OCI-LY7 (cell line): Measurements from ENCODE around the gene KCNK16. TPM values are rescaled to one million over a fixed set of nuclear protein-coding genes. Genes with fewer than 3 reads are reported as not detected.

Experiments
- BruUV-seq: library from RNA; stranded (reverse); fragments of 400-500 nt; replicated peaks from 2 replicates; lab custom pipeline; 2021; lab: Mats Ljungman, UMichigan
- CTCF ChIA-PET: fragments of 300-600 bp; sonication (Branson Sonifier 250); formaldehyde crosslinking; loops from one replicate; lab custom pipeline; 2022; ENCODE audit warnings: antibody characterized with exemption; ENCODE audit not compliant: unreplicated experiment; lab: Charles Lee
- POLR2A ChIA-PET: fragments of 300-600 bp; sonication (Branson Sonifier 250); formaldehyde crosslinking; loops from one replicate; lab custom pipeline; 2022; ENCODE audit warnings: antibody characterized with exemption; lab: Charles Lee
- DNase-seq: peaks from one replicate; pipeline ENCODE4 v3.0.0-alpha.2; 2015; ENCODE audit warnings: low spot score
- H2AFZ ChIP-seq: fragments of 200-600 bp; sonication (generic), shearing (Covaris generic); 2 replicates; pipeline ENCODE4 v1.6.1; 2014; ENCODE audit warnings: mild to moderate bottlenecking, antibody characterized with exemption, low read length, moderate library complexity
- H3K27ac ChIP-seq: fragments of 200-600 bp; sonication (generic); 2 replicates; pipeline ENCODE4 v1.5.1; 2014; ENCODE audit warnings: mixed run types, low read depth, mild to moderate bottlenecking, moderate library complexity, low read length, inconsistent platforms; ENCODE audit not compliant: poor library complexity, severe bottlenecking
- H3K36me3 ChIP-seq: fragments of 200-600 bp; sonication (generic); 2 replicates; pipeline ENCODE4 v1.6.1; 2014; ENCODE audit warnings: mild to moderate bottlenecking, antibody characterized with exemption, low read length, moderate library complexity, mixed read lengths; ENCODE audit not compliant: insufficient read depth
- H3K4me1 ChIP-seq: fragments of 200-600 bp; sonication (generic); 2 replicates; pipeline ENCODE4 v1.5.1; 2014; ENCODE audit warnings: mild to moderate bottlenecking, low read length; ENCODE audit not compliant: insufficient read depth, poor library complexity, severe bottlenecking
- H3K4me2 ChIP-seq: fragments of 200-600 bp; sonication (generic); 2 replicates; pipeline ENCODE4 v1.6.1; 2014; ENCODE audit warnings: mild to moderate bottlenecking, low read length
- H3K4me3 ChIP-seq: fragments of 200-600 bp; sonication (generic); 2 replicates; pipeline ENCODE4 v1.5.1; 2014; ENCODE audit warnings: mild to moderate bottlenecking, low read depth, low read length; ENCODE audit not compliant: poor library complexity, severe bottlenecking
- H3K79me2 ChIP-seq: fragments of 200-600 bp; sonication (generic); 2 replicates; pipeline ENCODE4 v1.6.1; 2016; ENCODE audit warnings: low read depth, mild to moderate bottlenecking, low read length, moderate library complexity, mixed read lengths; ENCODE audit not compliant: insufficient read depth
- H3K9me2 ChIP-seq: fragments of 200-600 bp; sonication (generic); 2 replicates; pipeline ENCODE4 v1.6.1; 2016; ENCODE audit warnings: mild to moderate bottlenecking, low read length, mixed read lengths; ENCODE audit not compliant: insufficient read depth
- H3K9me3 ChIP-seq: fragments of 200-600 bp; sonication (generic); 2 replicates; pipeline ENCODE4 v1.6.1; 2014; ENCODE audit warnings: mild to moderate bottlenecking, mixed run types, low read length, mixed read lengths
- H4K20me1 ChIP-seq: fragments of 200-600 bp; sonication (generic); 2 replicates; pipeline ENCODE4 v1.6.1; 2014; ENCODE audit warnings: mild to moderate bottlenecking, antibody characterized with exemption, low read length, moderate library complexity, mixed read lengths; ENCODE audit not compliant: insufficient read depth
- EZH2phosphoT487 ChIP-seq: fragments of 200-600 bp; sonication (generic); IDR thresholded peaks from 2 replicates; pipeline ENCODE4 v1.6.1; 2018; ENCODE audit warnings: low read depth, borderline replicate concordance, mild to moderate bottlenecking, mixed run types, antibody characterized with exemption, low read length, moderate library complexity, mixed read lengths
- intact Hi-C: fragments of 100-400 bp; cut with micrococcal nuclease; formaldehyde crosslinking; loops from one replicate; pipeline ENCODE4 v1.10.0; 2022; ENCODE audit not compliant: unreplicated experiment
- total RNA-seq, 2 experiments: library from RNA; depleted of rRNA in 1 of 2; stranded (reverse); fragments of >200 nt in 1 of 2; shearing (Covaris generic) in 1 of 2; gene quantifications; 2 replicates each; pipeline ENCODE4 v1.2.3, GENCODE V29; 2014 to 2022
- TF ChIP-seq, protein P1 (sequence below): fragments of 200-600 bp; sonication (generic); conservative IDR thresholded peaks from 2 replicates; pipeline ENCODE4 v1.5.1; 2014; ENCODE audit warnings: mild to moderate bottlenecking, antibody characterized with exemption, low read length, moderate library complexity, mixed read lengths

Gene KCNK16
- total RNA-seq, 2 experiments from 2014 or later = not detected

DNA sequence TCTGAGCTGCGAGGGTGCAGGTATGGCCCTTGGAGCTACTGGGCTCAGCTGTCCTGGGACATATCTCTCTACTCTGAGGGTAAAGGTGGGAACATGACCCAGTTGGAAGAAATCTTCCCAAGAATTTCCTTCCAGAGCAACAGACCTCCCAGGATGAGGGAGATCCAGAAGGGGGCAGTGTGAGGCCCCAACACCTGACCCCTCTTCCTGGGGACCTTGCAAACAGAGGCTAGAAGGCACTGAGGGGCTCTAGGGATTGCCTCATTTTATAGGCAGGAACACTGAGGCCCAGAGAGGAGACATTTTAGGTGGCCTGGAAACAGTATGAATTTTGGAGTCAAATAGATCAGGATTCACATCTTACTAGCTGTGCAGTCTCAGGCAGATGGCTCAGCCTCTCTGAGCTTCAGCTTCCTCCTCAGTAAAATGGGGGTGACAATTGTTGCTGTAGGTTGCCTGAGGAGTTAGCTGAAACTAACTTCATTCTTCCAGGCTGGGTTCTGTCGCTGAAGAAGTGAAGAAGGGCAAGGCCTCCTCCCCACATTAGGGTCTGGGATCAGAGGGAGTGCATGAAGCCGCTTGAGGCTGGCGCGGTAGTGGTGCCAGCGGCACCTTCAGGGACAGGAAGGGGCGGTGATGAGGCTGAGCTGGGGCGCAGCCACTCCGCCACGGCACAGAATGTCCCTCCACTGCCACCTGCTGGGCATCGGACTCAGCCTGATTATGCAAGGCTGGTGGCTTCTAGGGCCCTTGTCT lies 19.7 kb downstream of the KCNK16 start:
- Histone ChIP-seq H3K9me2 (no peaks in the 10 kb centered on the region), H3K4me3 (no peak overlapping the region), H3K9me3 (no peaks in the 10 kb centered on the region), H3K27ac (no peak overlapping the region), H4K20me1 (no peaks in the 10 kb centered on the region), H2AFZ (peak overlapping the region; percentile 68), H3K79me2 (no peaks in the 10 kb centered on the region), H3K36me3 (no peaks in the 10 kb centered on the region), H3K4me2 (peak overlapping the region; percentile 37; the same call in 1 of the 2 replicates), H3K4me1 (no peaks in the 10 kb centered on the region)
- no TSS peak for BruUV-seq
- POLR2A ChIA-PET = no interaction called here
- DNase-seq = peak; percentile 71
- CTCF ChIA-PET = interaction anchor here (0.5 kb wide), 2 partner anchors 25 to 44 kb away, joined by 3 to 4 read pairs; no protein-coding TSS in a partner anchor
- TF ChIP-seq EZH2phosphoT487 = no peak
- TF ChIP-seq, protein P1, sequence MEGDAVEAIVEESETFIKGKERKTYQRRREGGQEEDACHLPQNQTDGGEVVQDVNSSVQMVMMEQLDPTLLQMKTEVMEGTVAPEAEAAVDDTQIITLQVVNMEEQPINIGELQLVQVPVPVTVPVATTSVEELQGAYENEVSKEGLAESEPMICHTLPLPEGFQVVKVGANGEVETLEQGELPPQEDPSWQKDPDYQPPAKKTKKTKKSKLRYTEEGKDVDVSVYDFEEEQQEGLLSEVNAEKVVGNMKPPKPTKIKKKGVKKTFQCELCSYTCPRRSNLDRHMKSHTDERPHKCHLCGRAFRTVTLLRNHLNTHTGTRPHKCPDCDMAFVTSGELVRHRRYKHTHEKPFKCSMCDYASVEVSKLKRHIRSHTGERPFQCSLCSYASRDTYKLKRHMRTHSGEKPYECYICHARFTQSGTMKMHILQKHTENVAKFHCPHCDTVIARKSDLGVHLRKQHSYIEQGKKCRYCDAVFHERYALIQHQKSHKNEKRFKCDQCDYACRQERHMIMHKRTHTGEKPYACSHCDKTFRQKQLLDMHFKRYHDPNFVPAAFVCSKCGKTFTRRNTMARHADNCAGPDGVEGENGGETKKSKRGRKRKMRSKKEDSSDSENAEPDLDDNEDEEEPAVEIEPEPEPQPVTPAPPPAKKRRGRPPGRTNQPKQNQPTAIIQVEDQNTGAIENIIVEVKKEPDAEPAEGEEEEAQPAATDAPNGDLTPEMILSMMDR = peak; percentile 79
- intact Hi-C loops = loop anchor here (1.0 to 10.0 kb wide), 4 partner anchors 113 to 430 kb away; no protein-coding TSS in a partner anchor

GRCh38 chr6:39302011-39302410 lies 20.5 kb downstream of the KCNK16 start:
- no peak overlapping the region for H2AFZ ChIP-seq
- H3K9me2 ChIP-seq = no peaks in the 10 kb centered on the region
- H3K9me3 ChIP-seq = no peaks in the 10 kb centered on the region
- H3K79me2 ChIP-seq = no peaks in the 10 kb centered on the region
- ChIA-PET POLR2A (interaction anchor here (0.6 kb wide), 1 partner anchor 495 kb away, joined by 4 read pairs; no protein-coding TSS in a partner anchor), CTCF (no interaction called here)
- no peaks in the 10 kb centered on the region for H3K4me1 ChIP-seq
- no peak overlapping the region for H3K4me3 ChIP-seq
- TF ChIP-seq EZH2phosphoT487 = no peak
- TF ChIP-seq, protein P1 = no peak
- H3K4me2 ChIP-seq = no peak overlapping the region
- DNase-seq = no peak
- no peak overlapping the region for H3K27ac ChIP-seq
- H3K36me3 ChIP-seq = no peaks in the 10 kb centered on the region
- BruUV-seq = no TSS peak
- H4K20me1 ChIP-seq = no peaks in the 10 kb centered on the region
- intact Hi-C loops = loop anchor here (2.0 to 10.0 kb wide), 2 partner anchors 327 to 429 kb away; no protein-coding TSS in a partner anchor

- intact Hi-C loops = loop anchor here (2.0 to 10.0 kb wide), 2 partner anchors 327 to 429 kb away; no protein-coding TSS in a partner anchor
Measured at GRCh38 chr6:39301606-39302005, 20.9 kb downstream of the KCNK16 start.

More at GRCh38 chr6:39301606-39302005, 20.9 kb downstream of the KCNK16 start:
- H3K4me3 ChIP-seq = no peak overlapping the region
- H3K9me3 ChIP-seq = no peaks in the 10 kb centered on the region
- no peaks in the 10 kb centered on the region for H3K79me2 ChIP-seq
- no peak for DNase-seq
- TF ChIP-seq EZH2phosphoT487 = no peak
- TF ChIP-seq, protein P1 = 0 out of 2 replicates have a peak, but pooled peaks have one; percentile 18
- H3K9me2 ChIP-seq = no peaks in the 10 kb centered on the region
- H3K4me1 ChIP-seq = no peaks in the 10 kb centered on the region
- H3K27ac ChIP-seq = no peak overlapping the region
- no peaks in the 10 kb centered on the region for H3K36me3 ChIP-seq
- CTCF ChIA-PET = no interaction called here
- H4K20me1 ChIP-seq = no peaks in the 10 kb centered on the region
- POLR2A ChIA-PET = interaction anchor here (0.6 kb wide), 1 partner anchor 495 kb away, joined by 4 read pairs; no protein-coding TSS in a partner anchor
- BruUV-seq = no TSS peak
- H3K4me2 ChIP-seq = no peak overlapping the region
- H2AFZ ChIP-seq = no peak overlapping the region
